ENCODE data around the gene SAXO1.
"Not testable (repeated sequence)": the region's sequence is repeated elsewhere in the genome, so short reads cannot be mapped to it uniquely, and the experiment has no call there.

The SAXO1 gene

GRCh38 chr9:19009391-19009965, 23.5 kb downstream of the SAXO1 start:
- in situ Hi-C loops (cut with MboI; ENCODE audit: low sequenced_read_pairs, unreplicated experiment) = no loop called here
- TF ChIP-seq, protein P1, sequence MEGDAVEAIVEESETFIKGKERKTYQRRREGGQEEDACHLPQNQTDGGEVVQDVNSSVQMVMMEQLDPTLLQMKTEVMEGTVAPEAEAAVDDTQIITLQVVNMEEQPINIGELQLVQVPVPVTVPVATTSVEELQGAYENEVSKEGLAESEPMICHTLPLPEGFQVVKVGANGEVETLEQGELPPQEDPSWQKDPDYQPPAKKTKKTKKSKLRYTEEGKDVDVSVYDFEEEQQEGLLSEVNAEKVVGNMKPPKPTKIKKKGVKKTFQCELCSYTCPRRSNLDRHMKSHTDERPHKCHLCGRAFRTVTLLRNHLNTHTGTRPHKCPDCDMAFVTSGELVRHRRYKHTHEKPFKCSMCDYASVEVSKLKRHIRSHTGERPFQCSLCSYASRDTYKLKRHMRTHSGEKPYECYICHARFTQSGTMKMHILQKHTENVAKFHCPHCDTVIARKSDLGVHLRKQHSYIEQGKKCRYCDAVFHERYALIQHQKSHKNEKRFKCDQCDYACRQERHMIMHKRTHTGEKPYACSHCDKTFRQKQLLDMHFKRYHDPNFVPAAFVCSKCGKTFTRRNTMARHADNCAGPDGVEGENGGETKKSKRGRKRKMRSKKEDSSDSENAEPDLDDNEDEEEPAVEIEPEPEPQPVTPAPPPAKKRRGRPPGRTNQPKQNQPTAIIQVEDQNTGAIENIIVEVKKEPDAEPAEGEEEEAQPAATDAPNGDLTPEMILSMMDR (IDR thresholded peaks at IDR 0.05; ENCODE audit: borderline replicate concordance, control extremely low read depth, extremely low read depth, insufficient read depth, missing control alignments) = no peak
- no peak for DNase-seq (ENCODE audit: low spot score)

- TF ChIP-seq, protein P1 (IDR thresholded peaks at IDR 0.05; ENCODE audit: borderline replicate concordance, control extremely low read depth, extremely low read depth, insufficient read depth, missing control alignments) = no peak
- no peak for DNase-seq (ENCODE audit: low spot score)
- in situ Hi-C loops (cut with MboI; ENCODE audit: low sequenced_read_pairs, unreplicated experiment) = no loop called here
Observed at GRCh38 chr9:19000133-19000532, 32.9 kb downstream of the SAXO1 start.

- TF ChIP-seq, protein P1 (IDR thresholded peaks at IDR 0.05; ENCODE audit: borderline replicate concordance, control extremely low read depth, extremely low read depth, insufficient read depth, missing control alignments) = no peak
- in situ Hi-C loops (cut with MboI; ENCODE audit: low sequenced_read_pairs, unreplicated experiment) = no loop called here
- DNase-seq (ENCODE audit: low spot score) = no peak
Observed at GRCh38 chr9:18999173-18999785, 33.7 kb downstream of the SAXO1 start.

- no peak for DNase-seq (ENCODE audit: low spot score)
- TF ChIP-seq, protein P1 (IDR thresholded peaks at IDR 0.05; ENCODE audit: borderline replicate concordance, control extremely low read depth, extremely low read depth, insufficient read depth, missing control alignments) = no peak
- in situ Hi-C loops (cut with MboI; ENCODE audit: low sequenced_read_pairs, unreplicated experiment) = no loop called here
Observed at GRCh38 chr9:18997151-18997550, 35.9 kb downstream of the SAXO1 start.

- in situ Hi-C loops (cut with MboI; ENCODE audit: low sequenced_read_pairs, unreplicated experiment) = no loop called here
- no peak for DNase-seq (ENCODE audit: low spot score)
- TF ChIP-seq, protein P1 (IDR thresholded peaks at IDR 0.05; ENCODE audit: borderline replicate concordance, control extremely low read depth, extremely low read depth, insufficient read depth, missing control alignments) = no peak
Observed at GRCh38 chr9:18996211-18996610, 36.8 kb downstream of the SAXO1 start.

- no peak for DNase-seq (ENCODE audit: low spot score)
- in situ Hi-C loops (cut with MboI; ENCODE audit: low sequenced_read_pairs, unreplicated experiment) = no loop called here
Observed at GRCh38 chr9:18994263-18994916, 38.6 kb downstream of the SAXO1 start.

GRCh38 chr9:18991197-18991596, 41.8 kb downstream of the SAXO1 start:
- in situ Hi-C loops (cut with MboI; ENCODE audit: low sequenced_read_pairs, unreplicated experiment); DNase-seq (ENCODE audit: low spot score): not testable (repeated sequence)

More at GRCh38 chr9:18994263-18994916, 38.6 kb downstream of the SAXO1 start:
- TF ChIP-seq, protein P1 (IDR thresholded peaks at IDR 0.05; ENCODE audit: borderline replicate concordance, control extremely low read depth, extremely low read depth, insufficient read depth, missing control alignments) = no peak

Measured in GM13976 (cell line).